NB4 (cell line): ENCODE measurements around the gene MEGF9.
"Not testable (repeated sequence)": the region's sequence is repeated elsewhere in the genome, so short reads cannot be mapped to it uniquely, and the experiment has no call there.

ENCODE experiments used
- MYC ChIP-seq: IDR thresholded peaks from 2 replicates; pipeline ENCODE4 v1.6.1; 2011; ENCODE audit warnings: low read depth, low read length
- POLR2A ChIP-seq: IDR thresholded peaks from 2 replicates; pipeline ENCODE4 v1.6.1; 2011; ENCODE audit warnings: mild to moderate bottlenecking; ENCODE audit not compliant: insufficient read length; ENCODE audit errors: extremely low read depth
- TF ChIP-seq, protein P1 (sequence below): IDR thresholded peaks from one replicate; pipeline ENCODE4 v1.5.1; 2012; ENCODE audit warnings: low read depth, low read length

DNA sequence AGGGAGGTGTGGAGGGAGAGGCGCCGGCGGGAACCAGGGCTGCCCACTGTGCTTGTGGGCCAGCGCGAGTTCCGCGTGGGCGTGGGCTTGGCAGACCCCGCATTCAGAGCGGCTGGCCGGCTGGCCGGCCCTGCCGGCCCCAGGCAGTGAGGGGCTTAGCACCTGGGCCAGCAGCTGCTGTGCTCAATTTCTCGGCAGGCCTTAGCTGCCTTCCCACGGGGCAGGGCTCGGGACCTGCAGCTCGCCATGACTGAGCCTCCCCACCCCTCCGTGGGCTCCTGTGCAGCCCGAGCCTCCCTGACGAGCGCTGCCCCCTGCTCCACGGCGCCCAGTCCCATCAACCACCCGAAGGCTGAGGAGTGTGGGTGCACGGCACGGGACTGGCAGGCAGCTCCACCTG lies 32.1 kb upstream of the MEGF9 start:
- TF ChIP-seq, protein P1, sequence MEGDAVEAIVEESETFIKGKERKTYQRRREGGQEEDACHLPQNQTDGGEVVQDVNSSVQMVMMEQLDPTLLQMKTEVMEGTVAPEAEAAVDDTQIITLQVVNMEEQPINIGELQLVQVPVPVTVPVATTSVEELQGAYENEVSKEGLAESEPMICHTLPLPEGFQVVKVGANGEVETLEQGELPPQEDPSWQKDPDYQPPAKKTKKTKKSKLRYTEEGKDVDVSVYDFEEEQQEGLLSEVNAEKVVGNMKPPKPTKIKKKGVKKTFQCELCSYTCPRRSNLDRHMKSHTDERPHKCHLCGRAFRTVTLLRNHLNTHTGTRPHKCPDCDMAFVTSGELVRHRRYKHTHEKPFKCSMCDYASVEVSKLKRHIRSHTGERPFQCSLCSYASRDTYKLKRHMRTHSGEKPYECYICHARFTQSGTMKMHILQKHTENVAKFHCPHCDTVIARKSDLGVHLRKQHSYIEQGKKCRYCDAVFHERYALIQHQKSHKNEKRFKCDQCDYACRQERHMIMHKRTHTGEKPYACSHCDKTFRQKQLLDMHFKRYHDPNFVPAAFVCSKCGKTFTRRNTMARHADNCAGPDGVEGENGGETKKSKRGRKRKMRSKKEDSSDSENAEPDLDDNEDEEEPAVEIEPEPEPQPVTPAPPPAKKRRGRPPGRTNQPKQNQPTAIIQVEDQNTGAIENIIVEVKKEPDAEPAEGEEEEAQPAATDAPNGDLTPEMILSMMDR: not testable (repeated sequence)
- TF ChIP-seq POLR2A, MYC: not testable (repeated sequence)
